Stimulated activated CD8-positive, alpha-beta memory T cell treated with anti-CD3 and anti-CD28 coated beads, Interleukin-15, amount 100 ng/mL, for 24 hours (primary cell): ENCODE results near the gene PRSS27.
"Not testable (repeated sequence)": the region's sequence is repeated elsewhere in the genome, so short reads cannot be mapped to it uniquely, and the experiment has no call there.

Experiments
- DNase-seq: peaks from one replicate; pipeline ENCODE4 v3.0.0-alpha.2; 2020; ENCODE audit warnings: low read depth

Gene PRSS27

DNA sequence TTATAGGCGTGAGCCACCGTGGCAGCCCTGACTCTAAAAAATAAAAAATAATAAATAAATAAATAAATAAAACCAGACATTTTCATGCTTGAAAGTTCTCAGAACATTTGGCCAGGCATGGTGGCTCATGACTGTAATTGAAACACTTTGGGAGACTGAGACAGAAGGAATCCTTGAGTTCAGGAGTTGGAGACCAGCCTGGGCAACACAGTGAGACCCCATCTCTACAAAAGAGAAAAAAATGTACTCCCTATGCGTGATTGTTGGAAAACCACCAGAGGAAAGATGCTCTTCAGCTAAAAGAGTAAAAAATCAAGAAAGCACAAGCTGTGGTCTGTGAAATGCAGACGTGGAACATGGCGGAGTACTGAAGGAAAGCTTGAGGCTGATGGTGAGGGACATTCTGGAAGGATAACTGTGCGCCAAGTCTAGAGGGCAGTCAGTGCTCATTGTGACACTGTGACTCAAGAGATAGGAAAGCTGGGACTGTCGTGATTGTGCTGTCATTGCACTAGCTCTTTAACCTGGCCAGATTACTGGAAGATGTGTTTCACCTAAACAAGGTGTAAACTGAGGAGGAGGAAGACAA is 4.2 kb upstream of the PRSS27 start:
- DNase-seq: no peak

DNA sequence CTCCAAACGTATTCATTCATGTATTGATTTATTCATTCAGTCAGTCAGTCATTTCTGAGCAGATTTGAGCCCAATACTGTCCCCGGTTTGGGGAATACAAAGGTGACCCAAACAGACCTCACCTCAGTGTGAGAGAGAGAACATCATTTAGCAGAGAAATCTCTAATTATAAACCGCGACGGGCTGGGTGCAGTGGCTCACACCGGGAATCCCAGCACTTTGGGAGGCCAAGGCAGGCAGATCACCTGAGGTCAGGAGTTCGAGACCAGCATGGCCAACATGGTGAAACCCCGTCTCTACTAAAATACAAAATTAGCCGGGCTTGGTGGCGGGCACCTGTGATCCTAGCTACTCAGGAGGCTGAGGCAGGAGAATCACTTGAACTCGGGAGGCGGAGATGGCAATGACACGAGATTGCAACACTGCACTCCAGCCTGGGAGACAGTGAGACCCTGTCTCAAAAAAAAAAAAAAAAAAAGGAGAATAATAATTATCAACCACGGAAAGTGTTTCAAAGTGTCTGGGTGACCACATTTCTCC is 1.7 kb upstream of the PRSS27 start:
- not testable (repeated sequence) for DNase-seq

- peak; percentile 77 for DNase-seq
Observed at GRCh38 chr16:2720719-2721633, 952 bp upstream of the PRSS27 start.

DNA sequence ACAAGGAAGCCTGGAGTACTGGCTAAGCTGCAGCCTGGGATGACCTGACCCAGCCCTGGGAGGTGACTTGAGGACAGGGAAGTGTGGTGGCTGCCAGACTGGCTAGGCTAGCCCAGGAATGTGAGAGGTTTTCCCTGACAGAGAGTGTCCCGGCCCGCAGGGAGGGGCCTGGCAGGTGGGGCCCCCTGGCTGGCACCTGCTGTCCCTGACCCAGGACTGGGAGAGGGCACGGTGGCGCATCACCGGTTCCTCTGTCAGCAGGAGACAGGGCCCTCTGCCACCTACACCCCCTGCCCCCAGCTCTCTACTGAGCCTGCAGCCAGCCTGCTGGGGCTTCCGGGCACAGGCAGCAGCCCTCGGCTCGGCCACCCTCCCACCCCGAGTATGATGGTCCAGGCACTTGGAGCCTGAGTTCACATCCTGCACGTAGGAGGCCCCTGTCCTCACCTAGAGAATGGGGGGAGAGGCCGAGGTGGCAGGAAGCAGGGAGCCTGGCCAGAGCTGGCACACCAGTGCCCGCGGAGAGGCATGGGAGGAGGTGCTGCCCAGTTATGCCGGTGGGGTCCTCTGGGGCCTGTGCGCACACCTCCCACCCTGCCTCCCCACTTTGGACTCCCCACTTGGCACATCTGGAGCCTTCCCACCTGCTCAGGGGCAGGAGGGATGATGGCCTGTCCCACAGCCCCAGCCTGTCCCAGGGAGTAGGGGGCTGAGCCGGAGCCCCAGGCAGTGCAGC is 528 bp downstream of the PRSS27 start:
- no peak for DNase-seq

DNA sequence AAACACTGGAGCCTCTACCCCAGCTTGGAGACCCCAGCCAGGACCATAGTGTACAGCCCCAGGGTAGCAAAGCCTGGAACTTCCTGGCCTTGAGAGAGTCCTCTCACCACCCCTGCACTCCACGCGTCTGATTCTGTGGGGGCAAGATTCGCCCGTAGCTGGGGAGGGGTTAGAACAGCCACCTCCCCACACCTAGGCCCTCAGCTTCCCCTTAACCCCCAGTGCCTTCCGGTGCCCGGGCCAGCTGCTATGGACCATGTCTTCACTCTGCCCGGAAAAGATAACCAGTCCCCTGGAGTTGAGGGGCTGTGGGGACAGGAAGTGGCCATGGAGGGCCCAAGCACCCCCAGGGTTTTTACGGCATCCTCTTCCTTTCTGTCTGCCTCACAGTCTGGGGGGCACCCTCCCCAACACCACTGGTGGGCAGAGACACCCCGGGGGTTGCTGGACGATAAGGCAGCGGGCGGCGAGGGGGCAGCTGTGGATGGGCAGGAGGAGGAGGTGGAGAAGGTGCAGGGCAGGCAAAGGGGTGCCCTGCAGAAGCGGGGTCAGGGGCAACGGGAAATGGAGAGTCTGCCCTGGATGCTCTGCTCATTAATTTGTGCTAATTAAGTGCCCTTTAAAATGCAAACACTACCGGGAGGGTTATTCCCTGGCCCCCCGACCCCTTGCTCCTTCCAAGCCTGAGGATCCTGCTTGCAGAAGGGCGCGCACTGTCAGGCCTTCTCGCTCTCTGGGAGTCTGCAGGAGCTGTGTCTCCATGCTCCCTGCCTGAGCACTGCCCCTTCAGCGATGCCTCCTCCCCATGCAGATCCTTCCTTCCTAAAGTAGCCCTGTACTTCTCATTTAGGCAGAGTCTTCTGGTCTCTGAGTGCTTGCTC is 2.4 kb downstream of the PRSS27 start:
- DNase-seq: no peak

- no peak for DNase-seq
Observed at GRCh38 chr16:2716948-2717347, 3.1 kb downstream of the PRSS27 start.

DNA sequence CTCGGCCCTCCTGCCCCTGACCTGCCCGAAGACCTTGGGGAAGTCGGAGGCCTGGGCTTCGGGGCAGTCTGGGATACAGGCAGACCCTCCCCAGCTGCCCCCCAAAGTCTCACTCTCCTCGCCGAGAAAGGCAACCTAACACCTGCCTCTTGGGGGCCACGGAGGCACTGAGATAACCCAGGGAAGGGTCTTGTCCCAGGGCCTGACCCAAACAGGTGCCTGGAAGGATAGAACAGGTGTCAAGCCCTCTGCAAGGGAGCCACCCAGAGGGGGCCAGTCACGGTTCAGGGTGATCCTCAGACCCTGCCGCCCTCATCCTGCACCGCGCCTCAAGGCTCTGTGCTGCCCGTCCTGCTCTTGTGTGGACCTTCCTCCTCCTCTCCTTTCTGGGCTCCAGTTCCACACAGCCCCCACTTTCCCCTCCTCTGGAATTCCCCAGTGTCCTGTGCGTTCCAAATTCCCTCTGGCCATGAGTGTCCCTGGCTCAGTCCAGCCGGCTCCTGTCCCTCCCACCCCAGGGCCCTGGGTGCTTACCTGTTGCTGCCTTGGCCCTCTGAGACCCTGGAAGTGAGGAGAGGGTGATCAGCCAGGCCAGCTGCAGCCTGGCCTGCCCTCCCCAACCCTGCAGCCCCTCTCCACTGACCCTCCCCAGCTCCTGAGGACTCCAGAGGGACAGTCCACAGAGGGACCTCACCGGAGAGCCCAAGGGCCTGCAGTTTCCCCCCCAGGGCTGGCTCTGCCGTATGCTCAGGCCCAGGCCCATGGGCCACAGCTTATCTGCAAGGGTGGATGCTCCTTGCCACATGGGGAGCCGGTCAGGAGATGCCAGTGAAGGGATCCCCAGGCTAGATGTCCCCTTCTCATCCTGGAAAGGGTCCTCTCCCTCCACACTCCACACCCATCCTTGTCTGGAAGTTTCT is 3.8 kb downstream of the PRSS27 start:
- DNase-seq: no peak

- DNase-seq: peak; percentile 66
Observed at GRCh38 chr16:2715519-2715918, 4.5 kb downstream of the PRSS27 start.

- no peak for DNase-seq
Observed at GRCh38 chr16:2715064-2715463, 5.0 kb downstream of the PRSS27 start.

DNA sequence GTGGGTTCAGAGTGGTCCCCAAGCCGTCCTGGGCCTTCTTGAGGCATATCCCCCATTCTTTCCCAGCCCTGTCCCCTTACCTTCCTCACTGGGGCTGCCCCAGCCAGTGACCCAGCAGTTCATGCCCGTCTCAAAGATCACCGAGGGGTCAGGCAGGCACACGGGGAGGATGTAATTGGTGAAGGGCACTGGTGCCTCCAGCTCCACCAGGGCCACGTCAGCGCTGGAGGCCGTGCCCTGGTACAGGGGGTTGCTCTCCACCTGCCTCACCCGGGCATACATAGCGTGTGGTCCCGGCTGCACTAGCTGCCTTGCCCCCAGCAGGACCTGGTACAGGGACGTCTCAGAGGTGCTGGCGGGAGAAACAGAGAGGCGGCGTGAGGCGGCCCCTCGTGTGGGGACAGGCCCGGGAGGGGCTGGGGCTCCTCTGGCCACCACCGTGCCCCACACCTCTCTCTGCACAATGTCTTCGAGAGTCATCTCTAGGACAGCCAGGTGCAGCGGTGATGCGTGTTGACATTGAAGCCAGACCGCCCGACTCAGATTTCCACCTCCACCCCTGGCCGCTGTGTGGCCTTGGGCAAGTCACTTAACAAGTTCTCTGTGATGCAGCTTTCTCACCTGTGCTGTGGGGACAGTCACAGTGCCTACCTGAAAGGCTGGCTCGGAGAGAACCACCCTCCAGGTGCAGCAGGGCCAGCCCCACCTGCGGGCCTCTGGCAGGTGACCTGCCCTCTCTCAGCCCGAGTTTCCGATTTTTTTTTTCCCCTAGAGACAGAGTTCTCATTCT is 5.8 kb downstream of the PRSS27 start:
- no peak for DNase-seq

DNA sequence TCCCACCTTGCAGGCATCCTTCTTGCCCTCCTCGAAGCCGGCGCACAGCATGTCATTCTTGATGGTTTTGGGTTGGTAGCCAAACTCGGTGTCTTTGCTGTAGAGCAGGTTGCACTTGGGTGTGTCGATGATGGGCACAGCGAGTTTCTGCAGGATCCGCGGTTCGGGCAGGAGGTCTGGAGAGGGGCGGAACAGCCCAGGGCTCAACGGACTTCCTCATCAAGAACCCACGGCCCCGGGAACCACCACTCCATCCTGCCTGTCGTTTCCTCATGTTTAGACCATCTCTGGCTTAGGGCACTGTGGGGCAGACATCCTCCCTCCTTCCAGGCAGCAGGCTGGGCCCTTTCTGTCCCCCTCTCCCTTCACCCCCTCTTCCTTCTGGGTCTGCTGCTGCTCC is 6.5 kb downstream of the PRSS27 start:
- DNase-seq: no peak

DNA sequence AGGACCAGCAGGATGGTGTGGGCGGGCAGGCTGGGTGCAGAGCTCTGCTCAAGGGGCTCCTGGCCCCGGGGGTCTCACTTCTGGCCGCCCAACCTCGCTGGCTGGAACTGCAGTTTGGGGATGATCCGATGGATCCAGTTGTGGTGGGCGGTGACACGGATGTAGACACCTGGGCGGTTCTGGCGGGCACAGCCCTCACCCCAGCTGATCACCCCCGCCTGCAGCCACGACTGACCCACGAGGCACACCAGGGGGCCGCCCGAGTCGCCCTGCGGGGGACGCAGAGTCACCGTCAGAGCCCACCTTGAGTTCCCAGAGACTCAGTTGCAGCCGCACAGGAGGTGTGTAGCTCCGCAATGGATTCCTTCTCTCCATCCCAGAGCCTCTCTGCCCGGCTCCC is 7.5 kb downstream of the PRSS27 start:
- DNase-seq: no peak

DNA sequence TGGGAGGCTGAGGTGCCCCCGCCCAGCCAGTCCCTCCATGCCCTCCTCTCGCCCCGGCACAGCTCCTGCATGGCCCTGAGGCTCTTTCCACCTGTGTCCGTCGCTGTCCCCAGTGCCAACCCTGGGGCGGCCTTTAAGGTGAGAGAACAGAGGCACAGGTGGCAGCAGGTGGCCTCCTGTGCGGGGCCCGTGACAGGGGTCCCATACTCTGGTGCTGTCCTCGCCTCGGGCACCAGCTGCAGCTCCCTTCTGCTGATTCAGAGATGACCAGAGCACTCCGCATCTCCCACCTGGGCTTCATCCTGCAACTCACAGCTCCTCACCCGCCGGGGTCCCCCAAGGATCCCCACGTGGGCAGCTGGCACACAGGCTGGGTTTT is 8.0 kb downstream of the PRSS27 start:
- no peak for DNase-seq

GRCh38 chr16:2711370-2712062 is 8.5 kb downstream of the PRSS27 start:
- no peak for DNase-seq

GRCh38 chr16:2710711-2711231 is 9.3 kb downstream of the PRSS27 start:
- no peak for DNase-seq

- DNase-seq: no peak
Observed at GRCh38 chr16:2710021-2710710, 9.9 kb downstream of the PRSS27 start.

GRCh38 chr16:2709588-2709984 is 10.4 kb downstream of the PRSS27 start:
- no peak for DNase-seq

- DNase-seq: no peak
Observed at GRCh38 chr16:2708955-2709587, 11.0 kb downstream of the PRSS27 start.
